ENCODE data around the gene IGF2R. TPM values are rescaled to one million over a fixed set of nuclear protein-coding genes. Genes with fewer than 3 reads are reported as not detected.

The IGF2R gene
- total and polyA plus RNA-seq, 8 donors = 2.0 to 70.5 (median 31.5) TPM

DNA sequence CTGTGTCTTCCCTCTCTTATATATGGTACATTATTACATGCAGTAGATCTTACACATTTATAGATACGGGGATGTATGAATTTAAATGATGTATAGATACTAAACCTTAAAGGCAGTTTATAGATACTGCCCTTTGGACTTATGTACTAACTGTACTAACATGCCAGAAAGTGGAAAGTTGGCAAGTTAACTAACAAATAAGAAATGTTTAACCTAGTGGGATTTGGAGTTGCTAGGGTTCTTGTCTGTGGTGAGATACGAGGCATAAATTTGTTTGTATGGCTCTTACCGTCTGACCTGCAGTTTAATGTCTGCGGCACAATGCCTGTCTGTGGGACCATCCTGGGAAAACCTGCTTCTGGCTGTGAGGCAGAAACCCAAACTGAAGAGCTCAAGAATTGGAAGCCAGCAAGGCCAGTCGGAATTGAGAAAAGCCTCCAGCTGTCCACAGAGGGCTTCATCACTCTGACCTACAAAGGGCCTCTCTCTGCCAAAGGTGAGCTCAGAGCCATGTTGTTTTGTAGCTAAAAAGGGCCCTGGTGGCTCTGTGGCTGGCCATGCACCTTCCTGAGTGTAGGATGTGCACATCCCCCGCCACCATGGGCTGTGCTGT, 89.8 kb downstream of the IGF2R start:
- 50 to 66% (median 61%) methylated on average over 6 of the region's 6 CpGs for WGBS, 5 donors
- Histone ChIP-seq H3K27me3 (no peaks in the 10 kb centered on the region), H3K27ac (no peak overlapping the region), H3K4me1 (no peaks in the 10 kb centered on the region), H3K36me3 (peaks cover 70 to 100% (median 100%) of the 10 kb centered on the region in 4 donors), H3K4me3 (no peak overlapping the region), H3K9me3 (no peaks in the 10 kb centered on the region)
- intact Hi-C loops (cut with DNase I; ENCODE audit: low total_unique reads) = no loop called here
- DNase-seq = no peak
- TF ChIP-seq, protein P1, sequence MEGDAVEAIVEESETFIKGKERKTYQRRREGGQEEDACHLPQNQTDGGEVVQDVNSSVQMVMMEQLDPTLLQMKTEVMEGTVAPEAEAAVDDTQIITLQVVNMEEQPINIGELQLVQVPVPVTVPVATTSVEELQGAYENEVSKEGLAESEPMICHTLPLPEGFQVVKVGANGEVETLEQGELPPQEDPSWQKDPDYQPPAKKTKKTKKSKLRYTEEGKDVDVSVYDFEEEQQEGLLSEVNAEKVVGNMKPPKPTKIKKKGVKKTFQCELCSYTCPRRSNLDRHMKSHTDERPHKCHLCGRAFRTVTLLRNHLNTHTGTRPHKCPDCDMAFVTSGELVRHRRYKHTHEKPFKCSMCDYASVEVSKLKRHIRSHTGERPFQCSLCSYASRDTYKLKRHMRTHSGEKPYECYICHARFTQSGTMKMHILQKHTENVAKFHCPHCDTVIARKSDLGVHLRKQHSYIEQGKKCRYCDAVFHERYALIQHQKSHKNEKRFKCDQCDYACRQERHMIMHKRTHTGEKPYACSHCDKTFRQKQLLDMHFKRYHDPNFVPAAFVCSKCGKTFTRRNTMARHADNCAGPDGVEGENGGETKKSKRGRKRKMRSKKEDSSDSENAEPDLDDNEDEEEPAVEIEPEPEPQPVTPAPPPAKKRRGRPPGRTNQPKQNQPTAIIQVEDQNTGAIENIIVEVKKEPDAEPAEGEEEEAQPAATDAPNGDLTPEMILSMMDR (IDR thresholded peaks at IDR 0.05) = no peak
- TF ChIP-seq POLR2AphosphoS5 (IDR thresholded peaks at IDR 0.05) = no peak
- no peak for TF ChIP-seq POLR2A (IDR thresholded peaks at IDR 0.05)
- TF ChIP-seq EP300 (IDR thresholded peaks at IDR 0.05) = no peak

DNA sequence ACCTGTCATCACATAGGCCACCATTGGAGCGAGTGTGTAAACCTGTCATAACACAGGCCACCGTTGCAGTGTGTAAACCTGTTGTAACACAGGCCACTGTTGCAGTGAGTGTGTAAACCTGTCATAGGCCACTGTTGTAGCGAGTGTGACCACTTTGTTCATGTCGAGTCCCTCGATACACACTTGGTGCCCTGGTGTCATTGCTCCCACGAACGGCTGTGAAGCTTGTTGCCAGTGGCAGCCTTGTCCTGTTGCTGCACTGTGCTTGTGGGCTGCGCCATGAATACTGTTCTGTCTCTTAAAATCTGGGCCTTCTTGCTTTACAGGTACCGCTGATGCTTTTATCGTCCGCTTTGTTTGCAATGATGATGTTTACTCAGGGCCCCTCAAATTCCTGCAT, 91.3 kb downstream of the IGF2R start:
- H3K36me3 ChIP-seq = peaks cover 72 to 100% (median 100%) of the 10 kb centered on the region in 4 donors
- DNase-seq = no peak
- no peaks in the 10 kb centered on the region for H3K4me1 ChIP-seq
- WGBS, 5 donors = 94 to 96% (median 95%) methylated on average over 11 of the region's 11 CpGs
- H3K27ac ChIP-seq = no peak overlapping the region
- no peaks in the 10 kb centered on the region for H3K9me3 ChIP-seq
- intact Hi-C loops (cut with DNase I; ENCODE audit: low total_unique reads) = no loop called here
- H3K27me3 ChIP-seq = no peaks in the 10 kb centered on the region
- no peak overlapping the region for H3K4me3 ChIP-seq
- TF ChIP-seq, protein P1 (IDR thresholded peaks at IDR 0.05) = no peak
- no peak for TF ChIP-seq POLR2A (IDR thresholded peaks at IDR 0.05)
- no peak for TF ChIP-seq POLR2AphosphoS5 (IDR thresholded peaks at IDR 0.05)
- no peak for TF ChIP-seq EP300 (IDR thresholded peaks at IDR 0.05)

- WGBS, 5 donors = 79 to 90% (median 85%) methylated on average over 4 of the region's 4 CpGs
- Histone ChIP-seq H3K36me3 (peaks cover 69 to 100% (median 99%) of the 10 kb centered on the region in 4 donors), H3K27ac (no peak overlapping the region), H3K4me1 (no peaks in the 10 kb centered on the region), H3K4me3 (no peak overlapping the region), H3K9me3 (no peaks in the 10 kb centered on the region), H3K27me3 (no peaks in the 10 kb centered on the region)
- TF ChIP-seq, protein P1 (IDR thresholded peaks at IDR 0.05) = no peak
- TF ChIP-seq POLR2A (IDR thresholded peaks at IDR 0.05) (no peak), POLR2AphosphoS5 (IDR thresholded peaks at IDR 0.05) (no peak), EP300 (IDR thresholded peaks at IDR 0.05) (no peak)
- intact Hi-C loops (cut with DNase I; ENCODE audit: low total_unique reads) = no loop called here
- DNase-seq = no peak
These were observed 92.1 kb downstream of the IGF2R start for GRCh38 chr6:160060920-160061447.

GRCh38 chr6:160063771-160064413, 95.0 kb downstream of the IGF2R start:
- no peaks in the 10 kb centered on the region for H3K27me3 ChIP-seq
- TF ChIP-seq POLR2AphosphoS5 (IDR thresholded peaks at IDR 0.05) (no peak), EP300 (IDR thresholded peaks at IDR 0.05) (no peak), POLR2A (IDR thresholded peaks at IDR 0.05) (no peak)
- TF ChIP-seq, protein P1 (IDR thresholded peaks at IDR 0.05) = no peak
- intact Hi-C loops (cut with DNase I; ENCODE audit: low total_unique reads) = no loop called here
- no peak for DNase-seq
- H3K4me3 ChIP-seq = no peak overlapping the region
- WGBS, 5 donors = 87 to 92% (median 90%) methylated on average over 8 of the region's 8 CpGs
- H3K36me3 ChIP-seq = peaks cover 56 to 100% (median 99%) of the 10 kb centered on the region in 4 donors
- no peak overlapping the region for H3K27ac ChIP-seq
- no peaks in the 10 kb centered on the region for H3K9me3 ChIP-seq
- H3K4me1 ChIP-seq = no peaks in the 10 kb centered on the region

Data from stomach (tissue), 9 donors.